HG03439 (cell line): ENCODE measurements around the gene JCHAIN.
A peak's percentile ranks its signal among the peaks of the same experiment; 100 is the strongest.
"Not testable (repeated sequence)": the region's sequence is repeated elsewhere in the genome, so short reads cannot be mapped to it uniquely, and the experiment has no call there.

ENCODE experiments used
- ATAC-seq: cut with Tn5 transposase; IDR thresholded peaks from one replicate; pipeline ENCODE4 v1.9.1; 2021; ENCODE audit warnings: mild to moderate bottlenecking, moderate library complexity; ENCODE audit not compliant: unreplicated experiment

Gene JCHAIN

GRCh38 chr4:70691661-70692060 is 25.4 kb upstream of the JCHAIN start:
- no peak for ATAC-seq

- peak; percentile 1 for ATAC-seq
Observed at GRCh38 chr4:70688795-70689231, 22.5 kb upstream of the JCHAIN start.

- ATAC-seq: peak; percentile 96
Observed at GRCh38 chr4:70687821-70688794, 21.8 kb upstream of the JCHAIN start, which contains the start of gene UTP3. Gene UTP3 (plus strand): TSS chr4:70688532. CDS start chr4:70688678, 146 bp downstream.

- ATAC-seq: no peak
Observed at GRCh38 chr4:70687392-70687791, 21.1 kb upstream of the JCHAIN start.

DNA sequence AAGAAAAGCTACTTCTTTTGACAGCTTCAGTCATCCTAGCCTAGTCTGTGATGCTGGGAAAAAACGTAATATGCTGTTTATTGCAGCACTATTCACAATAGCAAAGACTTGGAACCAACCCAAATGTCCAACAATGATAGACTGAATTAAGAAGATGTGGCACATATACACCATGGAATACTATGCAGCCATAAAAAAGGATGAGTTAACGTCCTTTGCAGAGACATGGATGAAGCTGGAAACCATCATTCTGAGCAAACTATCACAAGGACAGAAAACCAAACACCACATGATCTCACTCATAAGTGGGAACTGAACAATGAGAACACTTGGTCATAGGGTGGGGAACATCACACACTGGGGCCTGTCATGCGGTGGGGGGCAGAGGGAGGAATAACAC is 15.8 kb upstream of the JCHAIN start:
- ATAC-seq: not testable (repeated sequence)

GRCh38 chr4:70681704-70682103 is 15.4 kb upstream of the JCHAIN start:
- ATAC-seq: no peak

GRCh38 chr4:70680934-70681333 is 14.6 kb upstream of the JCHAIN start:
- no peak for ATAC-seq

DNA sequence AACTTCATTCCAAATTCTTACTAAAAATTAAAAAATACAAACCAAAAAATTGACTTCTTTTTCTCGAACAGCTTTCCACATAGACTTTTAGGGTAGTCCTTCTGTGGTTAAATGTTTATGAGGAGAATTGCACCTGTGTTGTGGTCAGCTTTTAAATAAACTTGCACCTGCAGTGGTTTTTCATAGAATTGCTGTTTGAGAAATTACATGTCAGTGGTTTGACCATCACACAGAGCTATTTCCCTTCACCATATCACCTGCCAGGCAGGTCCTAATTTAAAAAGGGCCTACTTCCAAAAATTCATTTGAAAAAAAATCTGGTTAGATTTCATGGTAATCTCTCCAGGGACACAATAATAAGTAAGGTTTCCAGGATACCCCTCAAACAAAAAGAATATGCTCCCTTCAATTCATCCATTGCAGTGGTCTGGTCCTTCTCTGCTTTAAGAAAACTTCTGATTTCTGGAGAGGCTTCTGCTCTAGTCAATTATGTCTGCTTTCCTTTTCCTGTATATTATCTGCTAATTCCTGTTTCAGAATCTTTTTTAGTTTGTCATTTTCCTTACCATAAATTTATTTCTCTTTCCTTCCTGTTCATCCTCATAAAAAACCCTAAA is 12.2 kb upstream of the JCHAIN start:
- ATAC-seq: peak; percentile 85

GRCh38 chr4:70676554-70677090 is 10.3 kb upstream of the JCHAIN start:
- no peak for ATAC-seq

DNA sequence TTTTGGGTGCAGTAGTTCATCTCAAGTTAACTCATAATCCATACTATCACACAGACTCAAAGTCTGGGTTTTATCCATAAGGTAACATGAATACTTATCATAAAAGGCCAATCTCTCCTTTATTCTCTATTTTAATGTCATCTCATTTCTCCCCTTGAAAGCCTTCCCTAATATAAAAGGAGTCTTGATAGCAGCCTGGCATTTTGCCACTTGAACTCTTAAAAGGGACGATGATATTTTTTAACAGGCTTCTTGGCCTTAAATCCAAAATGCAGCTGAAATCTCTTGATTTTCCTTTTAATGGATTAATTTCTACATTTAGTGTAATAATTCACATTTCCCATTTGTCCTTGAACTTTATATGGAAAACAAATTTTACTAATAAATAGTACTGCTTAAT is 8.4 kb upstream of the JCHAIN start:
- ATAC-seq: no peak

GRCh38 chr4:70674191-70674590 is 7.9 kb upstream of the JCHAIN start:
- no peak for ATAC-seq

- ATAC-seq: no peak
Observed at GRCh38 chr4:70671091-70671490, 4.8 kb upstream of the JCHAIN start.

- no peak for ATAC-seq
Observed at GRCh38 chr4:70670332-70671014, 4.2 kb upstream of the JCHAIN start.

GRCh38 chr4:70667740-70668535 is 1.6 kb upstream of the JCHAIN start:
- peak; percentile 50 for ATAC-seq

- peak; percentile 81 for ATAC-seq
Observed at GRCh38 chr4:70661309-70661922, 4.9 kb downstream of the JCHAIN start.

- no peak for ATAC-seq
Observed at GRCh38 chr4:70660106-70660505, 6.2 kb downstream of the JCHAIN start.

DNA sequence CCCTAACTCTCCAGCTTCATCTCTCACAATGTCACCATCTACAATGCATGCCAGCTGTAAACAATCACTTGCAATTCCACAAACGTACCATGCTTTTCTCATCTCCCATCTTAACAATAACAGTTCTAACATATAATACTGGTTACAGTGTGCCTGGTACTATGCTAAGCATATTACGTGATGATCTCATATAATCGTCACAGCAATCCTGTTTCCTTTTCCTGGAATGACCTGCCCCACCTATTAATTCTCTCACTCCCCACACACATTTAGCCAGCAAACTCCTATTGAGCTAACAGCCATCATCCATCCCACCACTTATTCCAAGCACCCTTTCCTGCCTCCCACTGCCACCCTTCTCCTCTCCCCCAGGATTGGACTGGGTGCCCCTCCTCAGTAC is 7.9 kb downstream of the JCHAIN start:
- ATAC-seq: no peak

DNA sequence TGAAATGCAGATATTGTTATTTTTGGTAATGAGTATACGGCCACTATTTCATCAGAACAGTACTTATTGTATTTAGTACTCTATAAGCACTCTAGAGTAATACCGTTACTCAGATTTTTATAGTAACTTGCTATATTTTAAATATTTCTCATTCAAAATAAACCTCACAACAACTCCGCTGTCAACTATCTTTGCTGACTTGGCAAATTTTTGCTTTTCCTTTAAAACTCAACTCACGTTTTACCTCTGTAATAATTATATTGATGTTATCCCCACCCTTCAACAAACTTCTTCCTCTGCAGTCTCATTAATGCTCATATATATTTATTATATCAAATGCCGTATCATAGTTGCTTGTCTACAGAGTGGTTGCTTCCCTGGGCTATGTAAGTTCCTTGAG is 9.0 kb downstream of the JCHAIN start:
- ATAC-seq: no peak

- no peak for ATAC-seq
Observed at GRCh38 chr4:70654605-70655011, 11.7 kb downstream of the JCHAIN start.
